ENCODE measurements around the gene NEK4. TPM values are rescaled to one million over a fixed set of nuclear protein-coding genes. Genes with fewer than 3 reads are reported as not detected.
A peak's percentile ranks its signal among the peaks of the same experiment; 100 is the strongest.

Gene NEK4
- total RNA-seq, 1 donor from 2014 or later = 32.9 TPM

DNA sequence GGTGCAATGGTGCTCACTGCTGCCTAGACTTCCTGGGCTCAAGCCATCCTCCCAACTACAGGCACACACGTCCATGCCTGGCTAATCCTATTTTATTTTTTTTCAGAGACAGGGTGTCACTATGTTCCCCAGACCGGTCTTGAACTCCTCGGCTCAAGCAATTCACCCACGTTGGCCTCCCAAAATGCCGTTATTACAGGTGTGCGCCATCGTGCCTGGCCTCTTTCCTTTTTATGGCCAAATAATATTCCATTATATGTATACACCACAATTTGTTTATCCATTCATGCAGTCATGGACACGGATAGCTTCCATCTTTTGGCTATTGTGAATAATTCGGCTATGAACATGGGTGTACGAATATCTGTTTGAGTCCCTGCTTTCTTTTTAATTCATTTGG is 962 bp upstream of the NEK4 start:
- peak overlapping the region; percentile 94 for H3K4me3 Mint-ChIP-seq
- peaks cover 2% of the 10 kb centered on the region for H3K36me3 Mint-ChIP-seq (ENCODE audit: low read depth)
- peaks cover 22% of the 10 kb centered on the region for H3K4me1 Mint-ChIP-seq (ENCODE audit: low read depth)
- H3K27me3 Mint-ChIP-seq (ENCODE audit: insufficient read depth) = peaks cover 4% of the 10 kb centered on the region
- H3K27ac Mint-ChIP-seq = peak overlapping the region; percentile 96
- no peak for DNase-seq (ENCODE audit: low spot score)
- no peaks in the 10 kb centered on the region for H3K9me3 Mint-ChIP-seq
- intact Hi-C loops (cut with micrococcal nuclease) = loop anchor here (1.0 to 5.0 kb wide), 4 partner anchors 85 to 301 kb away; partner anchors contain the start of genes GNL3 and STIMATE

DNA sequence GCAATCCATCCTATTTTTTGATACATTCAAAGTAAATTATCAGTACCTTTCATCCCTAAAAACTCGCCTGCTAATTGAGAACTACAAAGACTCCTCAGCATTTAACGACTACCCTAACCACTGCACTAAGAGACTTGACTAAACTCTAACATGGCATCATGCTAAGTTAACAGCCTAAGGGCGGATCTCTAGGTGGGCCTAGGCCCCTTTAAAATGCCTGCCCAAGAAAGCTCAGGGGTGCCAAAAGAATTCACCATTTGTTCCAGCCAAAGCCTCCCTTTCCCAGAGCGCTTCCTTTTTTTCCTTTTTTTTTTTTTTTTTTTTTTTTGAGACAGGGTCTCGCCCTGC is 568 bp upstream of the NEK4 start:
- peak overlapping the region; percentile 96 for H3K27ac Mint-ChIP-seq
- intact Hi-C loops (cut with micrococcal nuclease) = loop anchor here (1.0 to 5.0 kb wide), 4 partner anchors 85 to 301 kb away; partner anchors contain the start of genes GNL3 and STIMATE
- no peak for DNase-seq (ENCODE audit: low spot score)
- H3K4me1 Mint-ChIP-seq (ENCODE audit: low read depth) = peaks cover 22% of the 10 kb centered on the region
- H3K27me3 Mint-ChIP-seq (ENCODE audit: insufficient read depth) = peaks cover 4% of the 10 kb centered on the region
- H3K9me3 Mint-ChIP-seq = no peaks in the 10 kb centered on the region
- H3K36me3 Mint-ChIP-seq (ENCODE audit: low read depth) = peaks cover 2% of the 10 kb centered on the region
- peak overlapping the region; percentile 94 for H3K4me3 Mint-ChIP-seq

DNA sequence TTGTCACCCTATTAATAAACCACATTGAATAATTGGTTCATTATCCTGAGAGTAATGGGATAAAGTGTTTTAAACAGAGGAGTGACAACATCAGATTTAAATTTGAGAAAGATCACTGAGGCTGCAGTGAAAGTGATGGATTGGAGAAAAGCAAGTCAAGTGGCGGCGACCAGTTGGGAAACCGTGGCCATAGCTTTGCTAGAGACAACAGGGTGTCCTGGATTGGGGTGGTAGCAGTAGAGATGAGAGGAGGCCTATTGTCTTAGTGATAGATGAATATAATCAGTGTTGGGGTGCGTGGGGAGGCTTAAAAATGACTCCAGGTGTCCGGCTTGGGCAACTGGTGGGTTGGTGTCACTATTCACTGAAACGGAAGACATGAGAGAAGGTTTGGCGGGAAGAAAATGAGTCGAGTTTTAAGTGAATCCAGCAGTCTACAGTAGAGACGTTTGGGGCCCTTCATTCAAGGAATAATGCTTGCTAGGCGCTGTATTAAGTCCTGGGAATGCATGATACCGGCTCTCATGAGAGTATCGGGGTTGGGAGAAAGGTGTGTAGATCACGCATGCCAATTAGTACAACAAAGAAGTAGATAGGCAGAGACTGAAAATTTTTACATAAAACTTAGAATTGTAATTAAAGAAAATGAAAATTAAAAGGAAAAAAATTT is 819 bp downstream of the NEK4 start:
- peaks cover 1% of the 10 kb centered on the region for H3K27me3 Mint-ChIP-seq (ENCODE audit: insufficient read depth)
- peak overlapping the region; percentile 94 for H3K4me3 Mint-ChIP-seq
- no peak for DNase-seq (ENCODE audit: low spot score)
- intact Hi-C loops (cut with micrococcal nuclease) = loop anchor here (1.0 to 5.0 kb wide), 3 partner anchors 64 to 272 kb away; partner anchors contain the start of genes SPCS1 and STIMATE
- peak overlapping the region; percentile 77 for H3K27ac Mint-ChIP-seq
- peaks cover 22% of the 10 kb centered on the region for H3K4me1 Mint-ChIP-seq (ENCODE audit: low read depth)
- no peaks in the 10 kb centered on the region for H3K9me3 Mint-ChIP-seq
- H3K36me3 Mint-ChIP-seq (ENCODE audit: low read depth) = peaks cover 5% of the 10 kb centered on the region

DNA sequence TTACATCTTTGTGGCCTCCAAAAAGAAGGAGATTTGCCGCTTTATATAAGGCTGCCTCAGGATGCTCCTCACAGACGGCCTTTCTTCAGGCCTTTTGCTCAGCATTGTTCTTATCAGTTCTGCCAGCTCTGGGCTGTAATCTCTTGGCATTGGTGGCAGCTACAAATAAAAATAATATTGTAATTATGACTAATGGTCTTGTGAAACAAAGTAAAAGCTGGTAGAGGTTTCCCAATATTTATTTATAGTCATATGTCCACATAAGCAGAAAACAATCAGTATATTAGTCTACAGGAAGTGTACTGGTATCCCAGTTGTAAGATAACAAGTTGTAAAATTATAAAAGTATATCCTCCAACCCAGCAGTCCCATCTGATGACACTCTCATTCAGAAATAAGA is 7.3 kb downstream of the NEK4 start:
- intact Hi-C loops (cut with micrococcal nuclease) = no loop called here
- H3K27ac Mint-ChIP-seq = no peak overlapping the region
- DNase-seq (ENCODE audit: low spot score) = no peak
- H3K4me3 Mint-ChIP-seq = no peak overlapping the region
- H3K27me3 Mint-ChIP-seq (ENCODE audit: insufficient read depth) = no peaks in the 10 kb centered on the region
- H3K9me3 Mint-ChIP-seq = no peaks in the 10 kb centered on the region
- H3K4me1 Mint-ChIP-seq (ENCODE audit: low read depth) = peaks cover 7% of the 10 kb centered on the region
- peaks cover 38% of the 10 kb centered on the region for H3K36me3 Mint-ChIP-seq (ENCODE audit: low read depth)

DNA sequence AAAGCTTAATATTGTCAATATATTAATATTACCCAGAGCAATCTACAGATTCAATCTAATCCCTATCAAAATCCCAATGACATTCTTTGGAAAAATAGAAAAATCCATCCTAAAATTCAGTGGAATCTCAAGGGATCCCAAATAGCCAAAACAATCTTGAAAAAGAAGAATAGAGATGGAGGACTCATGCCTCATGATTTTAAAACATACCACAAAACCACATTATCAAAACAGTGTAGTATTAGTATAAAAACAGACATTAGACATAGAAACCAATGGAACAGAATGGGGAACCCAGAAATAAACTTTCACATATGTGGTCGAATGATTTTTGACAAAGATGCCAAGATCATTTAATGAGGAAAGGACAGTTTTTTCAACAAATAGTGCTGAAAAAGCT is 14.6 kb downstream of the NEK4 start:
- no peak overlapping the region for H3K27ac Mint-ChIP-seq
- H3K36me3 Mint-ChIP-seq (ENCODE audit: low read depth) = peaks cover 23% of the 10 kb centered on the region
- peaks cover 7% of the 10 kb centered on the region for H3K4me1 Mint-ChIP-seq (ENCODE audit: low read depth)
- H3K27me3 Mint-ChIP-seq (ENCODE audit: insufficient read depth) = no peaks in the 10 kb centered on the region
- no peaks in the 10 kb centered on the region for H3K9me3 Mint-ChIP-seq
- DNase-seq (ENCODE audit: low spot score) = no peak
- intact Hi-C loops (cut with micrococcal nuclease) = no loop called here
- no peak overlapping the region for H3K4me3 Mint-ChIP-seq

DNA sequence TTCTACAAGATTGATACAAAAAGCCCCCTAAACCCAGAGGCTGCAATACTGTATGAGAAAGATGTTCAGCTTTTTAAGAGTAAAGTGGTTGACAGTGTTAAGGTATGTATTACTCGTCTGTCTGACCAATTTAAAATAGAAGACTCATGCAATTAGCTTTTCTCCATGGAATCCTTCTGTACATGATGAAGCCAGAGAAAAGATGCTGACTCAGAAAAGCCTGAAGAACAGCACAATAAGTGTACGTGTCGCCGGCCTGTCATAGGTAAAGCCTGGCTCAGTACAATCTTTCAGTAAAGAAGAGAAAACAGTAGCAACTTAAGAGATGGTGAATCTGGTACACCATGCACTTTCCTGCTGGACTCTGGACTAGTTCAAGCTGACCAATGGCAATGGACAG is 16.4 kb downstream of the NEK4 start:
- no peak overlapping the region for H3K27ac Mint-ChIP-seq
- H3K4me1 Mint-ChIP-seq (ENCODE audit: low read depth) = peaks cover 2% of the 10 kb centered on the region
- no peak overlapping the region for H3K4me3 Mint-ChIP-seq
- intact Hi-C loops (cut with micrococcal nuclease) = no loop called here
- no peaks in the 10 kb centered on the region for H3K27me3 Mint-ChIP-seq (ENCODE audit: insufficient read depth)
- peaks cover 19% of the 10 kb centered on the region for H3K36me3 Mint-ChIP-seq (ENCODE audit: low read depth)
- no peaks in the 10 kb centered on the region for H3K9me3 Mint-ChIP-seq
- no peak for DNase-seq (ENCODE audit: low spot score)

DNA sequence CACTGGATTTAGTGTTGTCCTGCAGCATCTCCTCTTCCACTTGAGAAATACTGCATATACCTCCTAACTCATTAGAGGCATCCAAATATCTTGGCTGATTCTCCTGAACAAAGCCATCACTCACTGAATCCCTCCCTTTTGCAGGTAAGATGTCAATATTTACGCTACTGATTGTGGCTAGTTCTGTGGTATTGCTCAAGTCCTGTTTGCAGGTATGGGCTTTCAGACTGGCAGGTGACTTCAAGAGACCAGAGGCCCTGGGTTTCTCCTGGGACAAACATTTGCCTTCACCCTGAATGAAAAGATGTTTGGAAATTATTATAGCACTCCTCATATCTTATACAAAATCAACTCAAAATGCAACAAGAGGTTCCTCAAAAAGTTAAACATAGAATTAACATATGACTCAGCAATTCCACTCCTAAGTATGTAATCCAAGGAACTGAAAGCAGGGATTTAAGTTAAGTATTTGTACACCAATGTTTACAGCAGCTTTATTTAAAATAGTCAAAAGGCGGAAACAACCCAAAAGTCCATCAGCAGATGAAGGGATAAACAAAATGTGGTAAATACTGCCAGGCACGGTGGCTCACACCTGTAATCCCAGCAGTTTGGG is 18.6 kb downstream of the NEK4 start:
- Mint-ChIP-seq H3K9me3 (no peaks in the 10 kb centered on the region), H3K4me1 (ENCODE audit: low read depth) (no peaks in the 10 kb centered on the region), H3K27ac (no peak overlapping the region), H3K4me3 (no peak overlapping the region), H3K27me3 (ENCODE audit: insufficient read depth) (no peaks in the 10 kb centered on the region), H3K36me3 (ENCODE audit: low read depth) (peaks cover 23% of the 10 kb centered on the region)
- intact Hi-C loops (cut with micrococcal nuclease) = no loop called here
- DNase-seq (ENCODE audit: low spot score) = no peak

DNA sequence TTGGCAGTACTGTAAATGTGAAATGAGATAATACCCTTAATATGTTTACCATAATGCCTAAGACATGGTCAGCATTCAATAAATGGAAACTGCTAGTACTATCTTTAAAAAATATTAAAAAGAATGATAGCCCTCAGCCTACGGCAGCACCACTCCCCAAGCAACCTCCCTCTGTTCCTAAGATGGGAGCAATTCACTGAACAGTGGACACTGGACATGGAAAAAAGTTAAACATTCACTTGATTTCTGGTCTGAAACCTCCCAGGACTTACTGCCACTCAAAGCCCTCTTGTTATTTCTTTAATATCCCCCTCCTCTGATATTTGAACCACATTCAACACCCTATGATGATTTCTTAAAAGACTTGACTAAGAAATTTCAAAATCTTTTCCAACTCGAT is 27.0 kb downstream of the NEK4 start:
- H3K4me3 Mint-ChIP-seq = no peak overlapping the region
- no peaks in the 10 kb centered on the region for H3K9me3 Mint-ChIP-seq
- no peaks in the 10 kb centered on the region for H3K27me3 Mint-ChIP-seq (ENCODE audit: insufficient read depth)
- no peak overlapping the region for H3K27ac Mint-ChIP-seq
- no peaks in the 10 kb centered on the region for H3K4me1 Mint-ChIP-seq (ENCODE audit: low read depth)
- peaks cover 34% of the 10 kb centered on the region for H3K36me3 Mint-ChIP-seq (ENCODE audit: low read depth)
- intact Hi-C loops (cut with micrococcal nuclease) = loop anchor here (2.0 to 5.0 kb wide), 3 partner anchors 79 to 191 kb away; partner anchors contain the start of gene MUSTN1
- DNase-seq (ENCODE audit: low spot score) = no peak

DNA sequence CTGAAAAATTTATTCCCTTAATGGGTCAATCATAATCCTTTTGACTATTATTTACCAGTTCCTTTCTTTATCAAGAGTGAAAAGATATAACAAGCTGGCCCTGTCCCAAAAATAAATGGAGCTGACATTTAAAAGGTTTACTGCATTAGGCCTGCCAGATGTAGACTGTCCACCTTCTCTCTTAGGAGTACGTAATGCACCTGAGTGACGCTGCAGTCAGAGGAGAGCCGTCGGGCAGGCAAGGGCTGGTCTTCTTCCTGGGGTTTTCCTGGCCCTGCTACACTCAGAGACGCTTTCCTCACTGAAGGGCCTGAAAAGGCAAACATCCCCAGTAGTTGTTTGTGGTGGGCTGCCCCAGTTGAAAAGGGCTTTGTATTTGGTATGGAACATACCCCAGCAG is 27.6 kb downstream of the NEK4 start:
- Mint-ChIP-seq H3K27me3 (ENCODE audit: insufficient read depth) (no peaks in the 10 kb centered on the region), H3K4me1 (ENCODE audit: low read depth) (no peaks in the 10 kb centered on the region), H3K4me3 (no peak overlapping the region), H3K36me3 (ENCODE audit: low read depth) (peaks cover 30% of the 10 kb centered on the region), H3K9me3 (no peaks in the 10 kb centered on the region), H3K27ac (no peak overlapping the region)
- intact Hi-C loops (cut with micrococcal nuclease) = loop anchor here (2.0 to 5.0 kb wide), 3 partner anchors 79 to 192 kb away; partner anchors contain the start of gene MUSTN1
- DNase-seq (ENCODE audit: low spot score) = no peak

DNA sequence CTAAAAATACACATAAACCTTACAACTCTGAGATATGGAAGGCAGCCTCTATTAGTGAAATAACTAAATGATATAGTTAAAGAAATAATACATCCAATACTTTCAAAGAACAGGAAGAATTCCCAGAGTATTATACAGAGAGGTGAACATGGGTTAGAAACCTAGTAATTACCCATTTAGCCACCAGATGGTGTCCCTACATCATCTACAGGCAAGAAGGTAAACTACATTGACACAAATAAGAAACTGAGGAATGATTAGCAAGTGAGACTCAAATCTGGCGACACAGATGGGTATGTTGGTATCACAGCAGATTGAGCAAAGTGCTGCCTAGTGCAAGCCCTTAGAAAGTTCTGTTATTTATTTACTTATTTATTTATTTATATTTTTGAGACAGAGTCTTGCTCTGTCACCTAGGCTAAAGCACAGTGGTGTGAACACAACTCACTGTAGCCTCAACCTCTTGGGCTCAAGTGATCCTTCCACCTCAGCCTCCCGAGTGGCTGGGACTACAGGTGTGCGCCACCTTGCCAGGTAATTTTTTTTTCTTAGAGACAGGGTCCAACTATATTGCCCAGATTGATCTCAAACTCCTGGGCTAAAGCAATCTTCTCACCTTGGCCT is 28.2 kb downstream of the NEK4 start:
- no peaks in the 10 kb centered on the region for H3K9me3 Mint-ChIP-seq

DNA sequence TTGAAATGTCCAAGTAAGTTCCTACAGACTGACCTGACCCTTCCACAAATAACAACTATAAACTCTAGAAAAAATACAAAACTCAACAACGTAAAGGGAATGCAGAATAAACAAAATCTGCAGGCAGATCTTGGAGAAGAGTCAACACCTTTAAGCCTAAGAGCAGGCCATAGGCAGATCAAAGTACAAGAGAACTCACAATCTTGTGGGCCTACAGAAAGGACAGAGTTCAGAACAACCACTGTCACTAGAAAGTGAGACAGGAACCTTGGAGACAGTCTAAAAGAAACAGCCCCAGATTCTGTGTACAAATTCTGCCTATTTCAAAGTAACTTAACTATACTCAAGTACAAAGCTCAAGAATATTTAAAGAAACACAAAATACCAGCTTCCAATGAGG is 31.0 kb downstream of the NEK4 start:
- Mint-ChIP-seq H3K27ac (no peak overlapping the region), H3K27me3 (ENCODE audit: insufficient read depth) (no peaks in the 10 kb centered on the region), H3K4me1 (ENCODE audit: low read depth) (no peaks in the 10 kb centered on the region), H3K36me3 (ENCODE audit: low read depth) (peaks cover 34% of the 10 kb centered on the region), H3K4me3 (no peak overlapping the region), H3K9me3 (peaks cover 1% of the 10 kb centered on the region)
- no peak for DNase-seq (ENCODE audit: low spot score)
- intact Hi-C loops (cut with micrococcal nuclease) = loop anchor here (5.0 kb wide), 2 partner anchors 83 to 98 kb away; partner anchors contain the start of gene MUSTN1

More for the DNA sequence above, 28.2 kb downstream of the NEK4 start:
- no peaks in the 10 kb centered on the region for H3K27me3 Mint-ChIP-seq (ENCODE audit: insufficient read depth)
- no peak for DNase-seq (ENCODE audit: low spot score)
- H3K4me3 Mint-ChIP-seq = no peak overlapping the region
- H3K27ac Mint-ChIP-seq = no peak overlapping the region
- intact Hi-C loops (cut with micrococcal nuclease) = loop anchor here (1.0 to 5.0 kb wide), 5 partner anchors 57 to 330 kb away; partner anchors contain the start of gene MUSTN1
- no peaks in the 10 kb centered on the region for H3K4me1 Mint-ChIP-seq (ENCODE audit: low read depth)
- H3K36me3 Mint-ChIP-seq (ENCODE audit: low read depth) = peaks cover 29% of the 10 kb centered on the region

DNA sequence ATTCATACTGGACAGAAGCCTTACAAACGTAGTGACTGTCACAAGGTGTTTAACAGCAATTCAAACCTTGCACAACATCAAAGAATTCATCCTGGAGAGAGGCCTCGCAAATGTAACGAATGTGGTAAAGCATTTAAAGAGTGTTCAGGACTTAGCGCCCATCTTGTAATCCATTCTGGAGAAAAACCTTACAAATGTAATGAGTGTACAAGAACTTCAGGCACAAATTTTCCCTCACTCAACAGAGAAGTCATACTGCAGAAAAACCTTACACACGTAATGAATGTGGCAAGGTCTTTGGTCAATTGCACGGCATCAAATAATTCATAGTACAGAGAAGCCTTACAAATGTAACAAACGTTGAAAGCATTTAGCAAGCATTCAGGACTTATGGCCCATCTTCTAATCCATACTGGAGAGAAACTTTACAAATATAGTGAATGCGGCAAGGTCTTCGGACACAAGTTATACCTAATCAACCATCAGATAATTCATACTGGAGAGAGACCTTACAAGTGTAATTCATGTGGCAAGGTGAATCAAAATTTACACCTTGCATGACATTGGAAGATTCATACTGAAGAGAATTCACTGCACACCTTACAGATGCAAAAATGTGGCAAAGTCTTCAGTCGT is 37.4 kb downstream of the NEK4 start:
- H3K36me3 Mint-ChIP-seq (ENCODE audit: low read depth) = peaks cover 63% of the 10 kb centered on the region
- H3K4me3 Mint-ChIP-seq = no peak overlapping the region
- H3K4me1 Mint-ChIP-seq (ENCODE audit: low read depth) = peaks cover 12% of the 10 kb centered on the region
- intact Hi-C loops (cut with micrococcal nuclease) = no loop called here
- no peaks in the 10 kb centered on the region for H3K27me3 Mint-ChIP-seq (ENCODE audit: insufficient read depth)
- H3K27ac Mint-ChIP-seq = no peak overlapping the region
- no peak for DNase-seq (ENCODE audit: low spot score)
- H3K9me3 Mint-ChIP-seq = peaks cover 37% of the 10 kb centered on the region

Measured in activated T-helper 1 cell treated with anti-CD3 and anti-CD28 coated beads, Interleukin-12 subunit alpha, Interleukin-12 subunit beta, Interleukin-2, Interleukin-4 antibody, amounts not matched to agents 30 ng/mL and 10 ng/mL and 1 ng/mL, durations not matched to agents 14 hours and 24 hours and 36 hours (primary cell).